ENCODE data around the gene YWHAH. TPM values are rescaled to one million over a fixed set of nuclear protein-coding genes. Genes with fewer than 3 reads are reported as not detected.

The YWHAH gene
- total and polyA plus RNA-seq, 2 of the 4 experiments (the other 2 are of a cell fraction): 147 to 173 TPM

DNA sequence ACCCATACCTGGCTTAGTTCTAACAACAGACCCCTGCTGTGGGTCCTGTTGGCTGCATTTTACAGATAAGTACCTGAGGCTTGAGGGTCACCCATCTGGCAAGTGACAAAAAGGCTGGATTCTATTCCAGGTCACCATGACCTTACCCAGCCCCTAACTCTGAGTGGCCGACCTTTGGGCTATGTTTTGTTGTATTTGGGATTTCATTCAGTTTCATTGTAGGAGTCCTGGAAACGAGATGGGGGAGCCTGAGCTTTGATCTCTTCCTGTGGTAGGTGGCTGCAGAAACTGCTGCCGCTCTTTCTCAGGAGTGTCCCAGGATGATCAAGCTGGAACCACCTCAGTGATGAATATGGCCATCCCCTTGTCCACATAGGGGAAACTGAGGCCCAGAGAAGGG, 24.6 kb upstream of the YWHAH start:
- H2BK5ac ChIP-seq (ENCODE audit: low read depth, low read length, poor library complexity, severe bottlenecking): no peak overlapping the region
- TF ChIP-seq SMC3 (IDR thresholded peaks at IDR 0.05; ENCODE audit: low read depth, low read length) (no peak), CEBPB (IDR thresholded peaks at IDR 0.05; ENCODE audit: low read depth, low read length) (no peak), RCOR1 (IDR thresholded peaks at IDR 0.05; ENCODE audit: insufficient replicate concordance, low read length) (no peak), MAZ (IDR thresholded peaks at IDR 0.05; ENCODE audit: borderline replicate concordance, low read depth, low read length) (no peak), CHD1 (IDR thresholded peaks at IDR 0.05; ENCODE audit: low read depth, low read length) (no peak), NFE2L2 (IDR thresholded peaks at IDR 0.05; ENCODE audit: low read depth, low read length) (no peak), RAD21 (IDR thresholded peaks at IDR 0.05; ENCODE audit: low read length) (no peak), BHLHE40 (IDR thresholded peaks at IDR 0.05; ENCODE audit: low read depth, low read length) (no peak), POLR2A (IDR thresholded peaks at IDR 0.05; ENCODE audit: low read depth, low read length) (no peak)
- dilution Hi-C loops (cut with HindIII; ENCODE audit: low sequenced_read_pairs, unreplicated experiment) (no loop called here), intact Hi-C loops (cut with micrococcal nuclease) (loop anchor here (5.0 kb wide), 1 partner anchor 98 kb away; no protein-coding TSS in a partner anchor), in situ Hi-C loops (cut with MboI; ENCODE audit: low sequenced_read_pairs) (no loop called here)
- H3K9me3 ChIP-seq (ENCODE audit: control insufficient read depth, insufficient read depth, low read length): no peaks in the 10 kb centered on the region
- H2AK9ac ChIP-seq (replicated peaks; ENCODE audit: low read depth, low read length, poor library complexity): no peak overlapping the region
- H4K5ac ChIP-seq (ENCODE audit: low read depth, low read length): no peak overlapping the region
- no peak overlapping the region for H3K4ac ChIP-seq (ENCODE audit: low read depth, low read length)
- H2AFZ ChIP-seq (replicated peaks; ENCODE audit: low read length, poor library complexity): no peak overlapping the region
- no peak overlapping the region for H2BK15ac ChIP-seq (ENCODE audit: low read depth, low read length)
- 0 out of 2 replicates have a peak, but pooled peaks cover 4% of the 10 kb centered on the region for H3K9me1 ChIP-seq (ENCODE audit: insufficient read depth, low read length)
- H3K23ac ChIP-seq (ENCODE audit: low read depth, low read length): no peak overlapping the region
- 80% methylated on average over 1 of the region's 3 CpGs; no CpG with 5 or more reads in 1 of the 2 experiments for WGBS, 2 experiments (ENCODE audit: extremely low coverage in 2 of 2, insufficient read length in 1 of 2)
- ChIA-PET POLR2A (ENCODE audit: unreplicated experiment) (no interaction called here), CTCF (no interaction called here)
- H3K14ac ChIP-seq (replicated peaks; ENCODE audit: low read depth, low read length): no peak overlapping the region
- H3K27ac ChIP-seq (ENCODE audit: insufficient read depth, low read length): no peak overlapping the region
- no peak overlapping the region for H3K56ac ChIP-seq (ENCODE audit: extremely low read depth, insufficient read depth, low read length)
- H2BK120ac ChIP-seq (ENCODE audit: low read depth, low read length): no peak overlapping the region
- H4K20me1 ChIP-seq (ENCODE audit: insufficient read depth, low read length): no peaks in the 10 kb centered on the region
- no peak overlapping the region for H3K4me2 ChIP-seq (ENCODE audit: low read depth, low read length)
- peaks cover 3% of the 10 kb centered on the region; the same call in 1 of the 2 replicates for H3K27me3 ChIP-seq (ENCODE audit: control insufficient read depth, insufficient read depth, low read length)
- H4K91ac ChIP-seq (ENCODE audit: insufficient read depth, low read depth, low read length): no peak overlapping the region
- no peaks in the 10 kb centered on the region for H3K4me1 ChIP-seq (ENCODE audit: control insufficient read depth, insufficient read depth, low read length)
- H3K4me3 ChIP-seq (ENCODE audit: insufficient read depth, low read depth, low read length): no peak overlapping the region
- H3K36me3 ChIP-seq (ENCODE audit: control insufficient read depth, insufficient read depth, low read length): no peaks in the 10 kb centered on the region
- DNase-seq: no peak
- ATAC-seq (ENCODE audit: low read depth): no peak
- no TSS peak for BruUV-seq (replicated peaks)
- H3K9ac ChIP-seq (ENCODE audit: low read depth, low read length): no peak overlapping the region
- no peak overlapping the region for H4K8ac ChIP-seq (ENCODE audit: low read depth in 2 of 2, low read length in 2 of 2)
- no peak overlapping the region for H2BK20ac ChIP-seq (ENCODE audit: low read depth, low read length)
- H3K18ac ChIP-seq (ENCODE audit: low read depth, low read length): no peak overlapping the region
- H2AK5ac ChIP-seq (ENCODE audit: low read depth, low read length): no peak overlapping the region
- H3K79me1 ChIP-seq (ENCODE audit: low read depth in 1 of 2, low read length in 2 of 2): no peaks in the 10 kb centered on the region
